Small intestine (tissue), 7 donors: ENCODE results near the gene DYRK1A. TPM values are rescaled to one million over a fixed set of nuclear protein-coding genes. Genes with fewer than 3 reads are reported as not detected.
A peak's percentile ranks its signal among the peaks of the same experiment; 100 is the strongest.

Source experiments
- DNase-seq, 2 donors: peaks; one replicate each; pipeline versions ENCODE4 v3.0.0 to v3.0.0-alpha.2; 2013
- FAIRE-seq: peaks from 2 replicates; lab custom pipeline; 2012; peaks lifted over from hg19 to GRCh38; lab: Jason Lieb, UNC
- H3K27ac ChIP-seq, 3 donors: one replicate each; pipeline ENCODE4 v1.5.1; 2013; ENCODE audit warnings: low read length in 2 of 3, mild to moderate bottlenecking in 2 of 3, control low read depth in 1 of 3, inconsistent platforms in 1 of 3, low read depth in 1 of 3, moderate library complexity in 1 of 3
- H3K27me3 ChIP-seq, 3 donors: one replicate each; pipeline ENCODE4 v1.6.1; 2013; ENCODE audit warnings: low read length in 3 of 3, inconsistent platforms in 1 of 3; ENCODE audit not compliant: control insufficient read depth in 3 of 3, insufficient read depth in 3 of 3
- H3K36me3 ChIP-seq, 3 donors: one replicate each; pipeline ENCODE4 v1.6.1; 2013; ENCODE audit warnings: low read length in 3 of 3, inconsistent platforms in 1 of 3, low read depth in 1 of 3, mild to moderate bottlenecking in 1 of 3, moderate library complexity in 1 of 3; ENCODE audit not compliant: control insufficient read depth in 3 of 3, insufficient read depth in 2 of 3
- H3K4me1 ChIP-seq, 3 donors: one replicate each; pipeline ENCODE4 v1.6.1; 2013; ENCODE audit warnings: low read length in 2 of 3, inconsistent platforms in 1 of 3, low read depth in 1 of 3, mild to moderate bottlenecking in 1 of 3, moderate library complexity in 1 of 3; ENCODE audit not compliant: control insufficient read depth in 3 of 3, insufficient read depth in 2 of 3
- H3K4me3 ChIP-seq, 3 donors: one replicate each; pipeline ENCODE4 v1.5.1; 2013; ENCODE audit warnings: low read length in 3 of 3, control low read depth in 1 of 3, inconsistent platforms in 1 of 3, low read depth in 1 of 3, mild to moderate bottlenecking in 1 of 3, moderate library complexity in 1 of 3
- H3K9me3 ChIP-seq, 2 donors: one replicate each; pipeline ENCODE4 v1.6.1; 2013; ENCODE audit warnings: low read depth in 1 of 2, low read length in 1 of 2; ENCODE audit not compliant: control insufficient read depth in 2 of 2, insufficient read depth in 1 of 2
- WGBS, 3 donors: extraction: QIAGEN DNeasy Blood & Tissue Kit; methylation state at CpG; one replicate each; pipeline ENCODE4 v1.1.7; 2013; 5-methylcytosine and 5-hydroxymethylcytosine counted together
- polyA plus RNA-seq, 4 donors: library from polyadenylated mRNA; stranded (reverse) in 3 of 4; unstranded in 1 of 4; fragments of 200-250 nt in 3 of 4; fragments of 120-200 nt in 1 of 4; gene quantifications; one replicate each; pipeline versions ENCODE4 v1.2.1 to v1.2.3, GENCODE V29; 2013
- donor health status: healthy with polysubstance abuse.
- donor health status: control.
- donor health status: control.
- donor health status: Bipolar disorder and iron deficiency.
- donor health status: healthy.

The DYRK1A gene
- polyA plus RNA-seq, 4 donors: 10.5 to 50.5 (median 17.1) TPM

DNA sequence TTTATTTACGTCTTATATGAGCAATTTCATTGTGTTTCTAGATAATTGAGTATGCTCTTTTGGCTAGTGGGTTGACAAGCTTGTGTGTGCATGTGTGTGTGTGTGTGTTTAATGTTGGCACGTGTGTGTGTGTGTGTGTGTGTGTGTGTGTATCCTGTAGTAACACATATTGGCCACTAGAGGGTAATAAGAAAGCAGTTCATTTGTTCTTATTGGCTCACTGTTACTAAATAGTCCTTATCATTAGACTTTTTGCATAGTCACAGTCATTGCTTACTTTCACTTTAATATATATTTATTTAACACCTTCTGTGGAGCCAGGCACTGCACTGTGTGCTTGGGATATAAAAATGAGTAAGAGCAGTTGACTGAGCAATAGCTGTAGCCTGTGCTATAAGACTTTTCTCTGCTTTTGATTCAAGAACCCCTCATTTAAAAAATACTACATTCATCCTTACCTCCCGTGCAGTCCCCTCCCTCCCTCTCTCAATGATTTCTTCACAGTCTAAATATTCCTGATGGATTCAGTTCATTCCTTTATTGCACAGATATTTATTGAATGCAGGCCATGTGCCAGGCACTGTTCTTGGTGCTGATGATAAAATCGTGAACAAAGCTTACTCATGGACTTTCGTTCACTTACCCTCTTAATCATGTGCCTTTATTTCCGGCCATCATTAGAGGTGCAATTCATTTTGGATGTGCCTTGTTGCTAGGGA, 96.7 kb downstream of the DYRK1A start:
- peak overlapping the region in 1 of 3 donors; percentile 15 for H3K4me3 ChIP-seq
- peaks cover 0 to 2% of the 10 kb centered on the region in 2 donors for H3K9me3 ChIP-seq
- H3K27me3 ChIP-seq: no peaks in the 10 kb centered on the region
- peak overlapping the region in 1 of 3 donors; percentile 28 for H3K27ac ChIP-seq
- H3K36me3 ChIP-seq: peaks cover 0 to 11% (median 2%) of the 10 kb centered on the region in 3 donors
- DNase-seq: peak; percentile 51 to 70
- H3K4me1 ChIP-seq: peaks cover 11 to 31% (median 13%) of the 10 kb centered on the region in 3 donors
- FAIRE-seq: no peak
- WGBS, 3 donors: 12 to 27% (median 14%) methylated on average over 6 of the region's 6 CpGs

DNA sequence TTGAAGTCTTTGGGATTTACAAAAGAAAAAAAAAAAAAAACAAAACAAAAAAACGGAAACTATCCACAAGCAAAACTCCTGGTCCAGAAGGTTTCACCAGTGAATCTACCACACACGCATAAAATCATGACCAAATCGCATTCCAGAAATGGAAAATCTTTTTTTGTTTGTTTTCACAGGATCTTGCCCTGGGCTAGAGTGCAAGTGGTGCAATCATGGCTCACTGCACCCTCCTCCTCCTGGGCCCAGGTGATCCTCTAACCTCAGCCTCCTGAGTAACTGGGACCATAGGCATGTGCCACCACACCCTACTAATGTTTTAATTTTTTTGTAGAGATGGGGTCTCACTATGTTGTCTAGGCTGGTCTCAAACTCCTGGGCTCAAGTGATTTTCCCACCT, 100.5 kb downstream of the DYRK1A start:
- DNase-seq (no peak), FAIRE-seq (no peak)
- 95 to 100% (median 96%) methylated on average over 3 of the region's 3 CpGs for WGBS, 3 donors
- H3K36me3 ChIP-seq: peaks cover 0 to 10% (median 2%) of the 10 kb centered on the region in 3 donors
- H3K27me3 ChIP-seq: no peaks in the 10 kb centered on the region
- peaks cover 2 to 11% (median 8%) of the 10 kb centered on the region in 3 donors for H3K4me1 ChIP-seq
- peaks cover 0 to 2% of the 10 kb centered on the region in 2 donors for H3K9me3 ChIP-seq
- H3K4me3 ChIP-seq: no peak overlapping the region
- H3K27ac ChIP-seq: no peak overlapping the region

DNA sequence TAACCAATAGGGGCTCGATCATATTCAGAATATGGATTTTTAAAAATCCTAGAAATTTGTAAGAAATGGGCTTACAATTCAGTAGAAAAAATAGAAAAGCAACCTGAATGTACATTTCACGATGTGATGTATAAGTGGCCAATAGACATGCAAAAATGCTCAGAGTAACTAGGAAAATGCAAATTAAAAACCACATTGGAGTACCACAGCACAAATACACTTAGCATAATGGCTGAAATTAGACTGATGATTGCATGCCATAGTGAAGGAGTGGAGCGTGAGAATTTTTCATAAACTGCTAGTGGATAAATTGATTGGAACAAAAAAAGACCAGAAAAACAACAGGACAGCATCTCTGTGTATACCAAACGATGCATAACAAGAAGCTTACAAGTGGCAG, 102.3 kb downstream of the DYRK1A start:
- H3K27me3 ChIP-seq: no peaks in the 10 kb centered on the region
- FAIRE-seq (no peak), DNase-seq (no peak)
- H3K27ac ChIP-seq: no peak overlapping the region
- H3K4me3 ChIP-seq: no peak overlapping the region
- H3K36me3 ChIP-seq: peaks cover 2 to 12% (median 2%) of the 10 kb centered on the region in 3 donors
- H3K9me3 ChIP-seq: peaks cover 0 to 2% of the 10 kb centered on the region in 2 donors
- 92 to 98% (median 95%) methylated on average over 4 of the region's 4 CpGs for WGBS, 3 donors
- H3K4me1 ChIP-seq: no peaks in the 10 kb centered on the region

DNA sequence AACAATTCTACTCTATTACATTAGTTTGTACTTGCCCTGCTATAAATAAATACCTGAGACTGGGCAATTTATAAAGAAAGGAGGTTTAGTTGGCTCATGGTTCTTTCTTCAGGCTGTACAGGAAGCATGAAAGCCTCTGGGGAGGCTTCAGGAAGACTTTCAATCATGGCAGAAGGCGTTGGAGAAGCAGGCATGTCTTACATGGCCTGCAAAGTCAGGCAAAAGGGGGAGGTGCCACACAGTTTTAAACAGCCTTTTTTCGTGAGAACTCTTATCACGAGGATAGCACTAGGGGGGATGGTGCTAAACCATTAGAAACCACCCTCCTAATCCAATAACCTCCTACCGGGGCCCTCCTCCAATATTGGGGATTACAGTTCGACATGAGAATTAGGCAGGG, 102.9 kb downstream of the DYRK1A start:
- WGBS, 3 donors: 94 to 99% (median 96%) methylated on average over 5 of the region's 5 CpGs
- no peak for FAIRE-seq

DNA sequence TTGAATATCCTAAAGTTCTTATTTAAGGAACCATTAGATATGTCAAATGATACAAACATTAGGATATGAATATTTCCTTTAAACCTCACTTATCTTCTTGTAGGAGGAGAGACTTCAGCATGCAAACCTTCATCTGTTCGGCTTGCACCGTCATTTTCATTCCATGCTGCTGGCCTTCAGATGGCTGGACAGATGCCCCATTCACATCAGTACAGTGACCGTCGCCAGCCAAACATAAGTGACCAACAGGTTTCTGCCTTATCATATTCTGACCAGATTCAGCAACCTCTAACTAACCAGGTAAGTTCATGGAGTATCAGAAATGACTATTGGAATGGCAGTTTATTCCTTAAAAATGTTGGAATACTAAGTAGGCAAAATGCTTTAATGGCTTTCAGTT, 106.0 kb downstream of the DYRK1A start:
- H3K27ac ChIP-seq: no peak overlapping the region
- peaks cover 2 to 15% (median 5%) of the 10 kb centered on the region in 3 donors for H3K36me3 ChIP-seq
- DNase-seq: no peak
- 83 to 93% (median 88%) methylated on average over 4 of the region's 4 CpGs for WGBS, 3 donors
- peaks cover 0 to 2% of the 10 kb centered on the region in 2 donors for H3K9me3 ChIP-seq
- H3K27me3 ChIP-seq: no peaks in the 10 kb centered on the region
- no peak for FAIRE-seq
- peaks cover 0 to 4% (median 0%) of the 10 kb centered on the region in 3 donors for H3K4me1 ChIP-seq
- H3K4me3 ChIP-seq: no peak overlapping the region

More for the DNA sequence above, 102.9 kb downstream of the DYRK1A start:
- Histone ChIP-seq H3K27me3 (no peaks in the 10 kb centered on the region), H3K4me3 (no peak overlapping the region), H3K4me1 (no peaks in the 10 kb centered on the region), H3K27ac (no peak overlapping the region), H3K36me3 (peaks cover 2 to 12% (median 2%) of the 10 kb centered on the region in 3 donors), H3K9me3 (peaks cover 0 to 2% of the 10 kb centered on the region in 2 donors)
- DNase-seq: no peak

DNA sequence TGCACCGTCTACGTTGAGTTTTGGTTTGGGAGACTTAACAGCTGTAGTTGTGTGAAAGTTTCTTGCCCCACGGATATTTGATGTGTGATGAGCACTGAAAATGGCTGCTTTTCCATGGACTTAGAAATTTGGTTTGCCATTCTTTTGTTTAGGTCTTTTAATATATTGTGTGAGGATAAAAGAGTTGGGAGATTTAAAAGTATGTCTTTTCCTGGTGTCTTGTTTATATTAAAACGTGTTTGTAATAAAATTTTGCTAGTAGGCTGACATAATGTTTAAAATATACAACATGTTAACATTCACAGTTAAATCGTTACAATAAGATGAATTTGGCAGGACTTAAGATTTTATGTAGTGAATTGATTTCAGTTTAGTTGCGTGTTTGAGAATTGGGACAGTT, 106.9 kb downstream of the DYRK1A start:
- FAIRE-seq: no peak
- Histone ChIP-seq H3K9me3 (no peaks in the 10 kb centered on the region), H3K4me1 (peaks cover 0 to 4% (median 0%) of the 10 kb centered on the region in 3 donors), H3K36me3 (peaks cover 2 to 11% (median 3%) of the 10 kb centered on the region in 3 donors), H3K27ac (no peak overlapping the region), H3K4me3 (no peak overlapping the region), H3K27me3 (no peaks in the 10 kb centered on the region)
- no peak for DNase-seq
- 69 to 88% (median 84%) methylated on average over 6 of the region's 6 CpGs for WGBS, 3 donors

DNA sequence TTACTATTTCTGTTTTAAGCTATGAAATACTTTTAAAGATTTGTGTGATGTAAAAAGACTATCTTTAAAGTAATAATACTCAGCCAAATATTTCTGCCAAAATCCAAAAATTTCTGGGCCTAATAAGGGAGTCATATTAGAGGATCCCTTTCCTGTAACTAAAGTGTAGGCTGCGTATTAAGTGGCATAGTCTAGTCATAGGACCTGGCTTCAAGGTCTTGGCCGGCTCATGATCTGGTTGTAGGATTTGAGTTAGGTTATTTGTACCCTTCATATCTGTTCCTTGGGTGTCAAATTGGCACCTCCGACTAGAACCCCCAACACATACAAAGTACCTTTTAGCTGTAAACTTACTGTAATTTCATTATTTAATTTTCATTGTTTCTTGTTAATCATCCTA, 107.8 kb downstream of the DYRK1A start:
- DNase-seq (no peak), FAIRE-seq (no peak)
- Histone ChIP-seq H3K36me3 (peaks cover 2 to 11% (median 3%) of the 10 kb centered on the region in 3 donors), H3K4me1 (peaks cover 0 to 4% (median 0%) of the 10 kb centered on the region in 3 donors), H3K9me3 (no peaks in the 10 kb centered on the region), H3K27me3 (no peaks in the 10 kb centered on the region), H3K4me3 (no peak overlapping the region), H3K27ac (no peak overlapping the region)
- 90 to 99% (median 97%) methylated on average over 3 of the region's 3 CpGs for WGBS, 3 donors

DNA sequence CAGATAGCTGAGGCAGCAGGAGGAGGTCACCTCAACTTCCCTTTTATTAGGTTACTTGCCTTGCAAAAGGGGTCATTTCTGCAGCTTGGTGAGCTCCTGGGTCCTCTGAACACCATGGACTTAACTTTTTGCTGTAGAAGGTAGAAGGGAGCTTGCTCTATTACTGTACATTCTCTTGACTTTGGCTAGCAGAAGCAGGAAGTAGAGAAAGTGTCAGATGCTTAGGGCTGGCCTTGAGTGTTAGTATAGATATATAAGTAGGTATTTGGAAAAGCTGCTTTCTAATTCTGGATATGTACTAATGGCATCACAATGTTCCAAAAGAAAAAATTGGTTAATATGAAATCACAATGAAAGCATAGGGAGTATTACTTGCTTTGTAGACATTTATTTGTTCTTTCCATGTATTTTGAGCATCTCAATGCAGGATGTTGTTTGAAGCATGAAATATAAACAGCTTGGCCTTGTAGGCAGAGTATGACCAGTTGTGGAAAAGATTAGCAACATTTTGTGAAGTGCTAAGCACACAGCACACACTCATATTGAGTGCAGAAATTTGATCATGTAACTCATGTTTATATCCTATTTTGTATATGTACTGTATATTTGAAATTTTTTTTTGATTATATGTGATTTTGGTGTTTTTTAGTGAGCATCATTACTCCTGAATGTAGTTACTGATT, 108.8 kb downstream of the DYRK1A start:
- Histone ChIP-seq H3K27me3 (no peaks in the 10 kb centered on the region), H3K4me1 (peaks cover 0 to 4% (median 0%) of the 10 kb centered on the region in 3 donors), H3K9me3 (no peaks in the 10 kb centered on the region), H3K4me3 (no peak overlapping the region), H3K36me3 (peaks cover 2 to 11% (median 3%) of the 10 kb centered on the region in 3 donors), H3K27ac (peak overlapping the region in 1 of 3 donors; percentile 42)
- no peak for DNase-seq
- no peak for FAIRE-seq
